Panc1 (cell line): ENCODE data around the gene BARD1. TPM values are rescaled to one million over a fixed set of nuclear protein-coding genes. Genes with fewer than 3 reads are reported as not detected.

Experiments used
- ATAC-seq: fragments of 200-7000 bp; cut with Tn5 transposase; 2 replicates; pipeline ENCODE4 v1.9.1; 2020; ENCODE audit warnings: mild to moderate bottlenecking, moderate library complexity
- BruUV-seq: library from RNA; stranded (reverse); fragments of 400-500 nt; replicated peaks from 2 replicates; lab custom pipeline; 2021; lab: Mats Ljungman, UMichigan
- CTCF ChIA-PET: fragments of 300-600 bp; sonication (Branson Sonifier 250); formaldehyde crosslinking; loops from one replicate; lab custom pipeline; 2022; ENCODE audit warnings: antibody characterized with exemption; lab: Charles Lee
- POLR2A ChIA-PET: fragments of 300-600 bp; sonication (Branson Sonifier 250); formaldehyde crosslinking; loops from one replicate; lab custom pipeline; 2022; ENCODE audit warnings: antibody characterized with exemption; lab: Charles Lee
- DNase-seq: peaks from one replicate; pipeline ENCODE4 v3.0.0-alpha.2; 2010; ENCODE audit warnings: low read depth, low spot score
- H3K27ac ChIP-seq: 2 replicates; pipeline ENCODE4 v1.5.1; 2011; ENCODE audit warnings: mild to moderate bottlenecking, low read length, inconsistent platforms
- H3K27me3 ChIP-seq: fragments of 200-500 bp; sonication (Bioruptor generic); 2 replicates; pipeline ENCODE4 v1.6.0; 2014; ENCODE audit warnings: low read length, inconsistent platforms; ENCODE audit not compliant: control insufficient read depth, insufficient read depth
- H3K36me3 ChIP-seq: fragments of 200-500 bp; sonication (Bioruptor generic); 2 replicates; pipeline ENCODE4 v1.5.1; 2014; ENCODE audit warnings: inconsistent platforms, mild to moderate bottlenecking, low read length, moderate library complexity; ENCODE audit not compliant: control insufficient read depth, insufficient read depth
- H3K4me1 ChIP-seq: 2 replicates; pipeline ENCODE4 v1.5.1; 2011; ENCODE audit warnings: inconsistent platforms, mild to moderate bottlenecking, low read length, moderate library complexity; ENCODE audit not compliant: control insufficient read depth, insufficient read depth
- H3K4me3 ChIP-seq, 2 experiments: 2 replicates each; pipeline ENCODE4 v1.5.1; 2011 to 2012; ENCODE audit warnings: low read depth in 2 of 2, low read length in 2 of 2, mild to moderate bottlenecking in 2 of 2, inconsistent platforms in 1 of 2, moderate library complexity in 1 of 2
- H3K9me3 ChIP-seq: fragments of 200-500 bp; sonication (Bioruptor generic); 2 replicates; pipeline ENCODE4 v1.5.1; 2014; ENCODE audit warnings: low read depth, mild to moderate bottlenecking, inconsistent platforms, low read length, moderate library complexity; ENCODE audit not compliant: control insufficient read depth, insufficient read depth
- POLR2AphosphoS5 ChIP-seq: IDR thresholded peaks from 2 replicates; pipeline ENCODE4 v1.6.1; 2012; ENCODE audit warnings: mild to moderate bottlenecking, low read depth, low read length, moderate library complexity
- SIN3A ChIP-seq: IDR thresholded peaks from 2 replicates; pipeline ENCODE4 v1.6.1; 2012; ENCODE audit warnings: low read depth, mild to moderate bottlenecking, low read length, moderate library complexity, borderline replicate concordance; ENCODE audit not compliant: insufficient read depth
- TCF7L2 ChIP-seq: IDR thresholded peaks from 2 replicates; pipeline ENCODE4 v1.6.1; 2011; ENCODE audit warnings: mild to moderate bottlenecking, low read depth, low read length, inconsistent platforms
- in situ Hi-C: cut with HindIII; loops from 2 replicates; pipeline ENCODE4 v1.10.0; 2016; ENCODE audit warnings: low sequenced_read_pairs, low pct_unique_long_range_greater_than_20kb
- intact Hi-C: fragments of 100-400 bp; cut with micrococcal nuclease; formaldehyde crosslinking; loops from one replicate; pipeline ENCODE4 v1.10.0; 2022; ENCODE audit not compliant: unreplicated experiment
- total RNA-seq: library from RNA; stranded (reverse); gene quantifications from one replicate; pipeline ENCODE4 v1.2.1, GENCODE V29; 2021; ENCODE audit not compliant: unreplicated experiment
- TF ChIP-seq, protein P1 (sequence below), 2 experiments: IDR thresholded peaks; 2 replicates each; pipeline ENCODE4 v1.6.1; 2011 to 2012; ENCODE audit warnings: low read depth in 2 of 2, control low read depth in 1 of 2, low read length in 1 of 2, mild to moderate bottlenecking in 1 of 2, moderate library complexity in 1 of 2; ENCODE audit not compliant: insufficient read depth in 1 of 2
- TF ChIP-seq, protein P2 (sequence below): fragments of 450-650 bp; IDR thresholded peaks from 2 replicates; pipeline ENCODE4 v1.5.1; 2017; ENCODE audit warnings: mild to moderate bottlenecking

Gene BARD1
- total RNA-seq, 1 experiment from 2014 or later = 22.2 TPM

DNA sequence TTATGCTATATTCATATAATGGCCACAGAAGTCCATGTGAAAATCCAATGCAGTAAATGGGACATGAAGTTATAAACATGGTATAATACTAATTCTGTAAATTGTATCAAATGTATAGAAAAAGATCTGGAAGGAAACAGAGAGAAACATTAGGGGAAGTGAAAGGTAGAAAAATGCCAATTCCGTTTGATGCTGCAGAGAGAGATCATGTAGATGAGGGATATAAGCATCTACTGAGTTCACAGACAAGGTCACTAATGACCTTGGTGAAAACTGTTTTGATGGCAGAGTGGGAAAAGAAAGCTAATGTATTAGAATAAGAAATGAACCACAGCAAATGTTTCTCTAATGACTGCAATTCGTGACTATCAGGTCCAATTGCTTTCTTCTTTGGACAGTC is 56.0 kb downstream of the BARD1 start:
- BruUV-seq = no TSS peak
- TF ChIP-seq, protein P1, sequence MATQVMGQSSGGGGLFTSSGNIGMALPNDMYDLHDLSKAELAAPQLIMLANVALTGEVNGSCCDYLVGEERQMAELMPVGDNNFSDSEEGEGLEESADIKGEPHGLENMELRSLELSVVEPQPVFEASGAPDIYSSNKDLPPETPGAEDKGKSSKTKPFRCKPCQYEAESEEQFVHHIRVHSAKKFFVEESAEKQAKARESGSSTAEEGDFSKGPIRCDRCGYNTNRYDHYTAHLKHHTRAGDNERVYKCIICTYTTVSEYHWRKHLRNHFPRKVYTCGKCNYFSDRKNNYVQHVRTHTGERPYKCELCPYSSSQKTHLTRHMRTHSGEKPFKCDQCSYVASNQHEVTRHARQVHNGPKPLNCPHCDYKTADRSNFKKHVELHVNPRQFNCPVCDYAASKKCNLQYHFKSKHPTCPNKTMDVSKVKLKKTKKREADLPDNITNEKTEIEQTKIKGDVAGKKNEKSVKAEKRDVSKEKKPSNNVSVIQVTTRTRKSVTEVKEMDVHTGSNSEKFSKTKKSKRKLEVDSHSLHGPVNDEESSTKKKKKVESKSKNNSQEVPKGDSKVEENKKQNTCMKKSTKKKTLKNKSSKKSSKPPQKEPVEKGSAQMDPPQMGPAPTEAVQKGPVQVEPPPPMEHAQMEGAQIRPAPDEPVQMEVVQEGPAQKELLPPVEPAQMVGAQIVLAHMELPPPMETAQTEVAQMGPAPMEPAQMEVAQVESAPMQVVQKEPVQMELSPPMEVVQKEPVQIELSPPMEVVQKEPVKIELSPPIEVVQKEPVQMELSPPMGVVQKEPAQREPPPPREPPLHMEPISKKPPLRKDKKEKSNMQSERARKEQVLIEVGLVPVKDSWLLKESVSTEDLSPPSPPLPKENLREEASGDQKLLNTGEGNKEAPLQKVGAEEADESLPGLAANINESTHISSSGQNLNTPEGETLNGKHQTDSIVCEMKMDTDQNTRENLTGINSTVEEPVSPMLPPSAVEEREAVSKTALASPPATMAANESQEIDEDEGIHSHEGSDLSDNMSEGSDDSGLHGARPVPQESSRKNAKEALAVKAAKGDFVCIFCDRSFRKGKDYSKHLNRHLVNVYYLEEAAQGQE (IDR thresholded peaks at IDR 0.05; ENCODE audit: insufficient read depth in 1 of 2, low read depth in 2 of 2, low read length in 1 of 2) = no peak
- TF ChIP-seq, protein P2, sequence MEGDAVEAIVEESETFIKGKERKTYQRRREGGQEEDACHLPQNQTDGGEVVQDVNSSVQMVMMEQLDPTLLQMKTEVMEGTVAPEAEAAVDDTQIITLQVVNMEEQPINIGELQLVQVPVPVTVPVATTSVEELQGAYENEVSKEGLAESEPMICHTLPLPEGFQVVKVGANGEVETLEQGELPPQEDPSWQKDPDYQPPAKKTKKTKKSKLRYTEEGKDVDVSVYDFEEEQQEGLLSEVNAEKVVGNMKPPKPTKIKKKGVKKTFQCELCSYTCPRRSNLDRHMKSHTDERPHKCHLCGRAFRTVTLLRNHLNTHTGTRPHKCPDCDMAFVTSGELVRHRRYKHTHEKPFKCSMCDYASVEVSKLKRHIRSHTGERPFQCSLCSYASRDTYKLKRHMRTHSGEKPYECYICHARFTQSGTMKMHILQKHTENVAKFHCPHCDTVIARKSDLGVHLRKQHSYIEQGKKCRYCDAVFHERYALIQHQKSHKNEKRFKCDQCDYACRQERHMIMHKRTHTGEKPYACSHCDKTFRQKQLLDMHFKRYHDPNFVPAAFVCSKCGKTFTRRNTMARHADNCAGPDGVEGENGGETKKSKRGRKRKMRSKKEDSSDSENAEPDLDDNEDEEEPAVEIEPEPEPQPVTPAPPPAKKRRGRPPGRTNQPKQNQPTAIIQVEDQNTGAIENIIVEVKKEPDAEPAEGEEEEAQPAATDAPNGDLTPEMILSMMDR = no peak
- TF ChIP-seq SIN3A (no peak), TCF7L2 (no peak), POLR2AphosphoS5 (no peak)
- no peak overlapping the region for H3K27ac ChIP-seq
- ChIA-PET POLR2A (no interaction called here), CTCF (no interaction called here)
- no peak overlapping the region for H3K4me3 ChIP-seq
- no peak for DNase-seq
- intact Hi-C loops (no loop called here), in situ Hi-C loops (no loop called here)
- H3K27me3 ChIP-seq = no peaks in the 10 kb centered on the region
- no peaks in the 10 kb centered on the region for H3K9me3 ChIP-seq
- no peak for ATAC-seq
- no peaks in the 10 kb centered on the region for H3K4me1 ChIP-seq
- H3K36me3 ChIP-seq = peaks cover 2% of the 10 kb centered on the region

DNA sequence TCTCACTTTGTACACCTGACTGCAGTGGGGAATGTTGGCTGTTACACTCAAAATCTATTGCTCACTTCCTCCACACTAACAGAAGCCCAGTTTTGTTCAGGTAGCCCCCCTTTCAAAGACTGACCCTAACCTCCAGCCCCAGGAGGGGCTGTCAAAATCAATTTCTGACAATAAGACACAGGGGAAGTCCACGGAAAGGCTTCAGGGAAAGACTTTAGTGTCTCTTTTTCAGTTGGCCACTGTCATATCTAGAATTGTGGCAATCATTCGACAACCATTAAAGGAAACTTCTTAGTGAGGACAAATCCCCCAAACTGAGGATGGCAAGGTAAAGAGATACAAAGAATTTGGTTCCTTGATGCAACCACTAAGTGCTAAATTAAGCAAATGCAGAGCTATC is 59.0 kb downstream of the BARD1 start:
- no peaks in the 10 kb centered on the region for H3K4me1 ChIP-seq
- ChIA-PET CTCF (no interaction called here), POLR2A (no interaction called here)
- TF ChIP-seq, protein P1 (IDR thresholded peaks at IDR 0.05; ENCODE audit: insufficient read depth in 1 of 2, low read depth in 2 of 2, low read length in 1 of 2) = no peak
- TF ChIP-seq, protein P2 = no peak
- TF ChIP-seq SIN3A (no peak), POLR2AphosphoS5 (no peak)
- no peak overlapping the region for H3K27ac ChIP-seq
- no TSS peak for BruUV-seq
- H3K9me3 ChIP-seq = no peaks in the 10 kb centered on the region
- no peak for ATAC-seq
- no peak overlapping the region for H3K4me3 ChIP-seq
- H3K36me3 ChIP-seq = peaks cover 2% of the 10 kb centered on the region
- no peaks in the 10 kb centered on the region for H3K27me3 ChIP-seq
- intact Hi-C loops = no loop called here
- DNase-seq = no peak
- in situ Hi-C loops = no loop called here
